ENCODE results near the gene SLC9A7. TPM values are rescaled to one million over a fixed set of nuclear protein-coding genes. Genes with fewer than 3 reads are reported as not detected.

Gene SLC9A7
- total RNA-seq, 1 experiment from 2014 or later = not detected

DNA sequence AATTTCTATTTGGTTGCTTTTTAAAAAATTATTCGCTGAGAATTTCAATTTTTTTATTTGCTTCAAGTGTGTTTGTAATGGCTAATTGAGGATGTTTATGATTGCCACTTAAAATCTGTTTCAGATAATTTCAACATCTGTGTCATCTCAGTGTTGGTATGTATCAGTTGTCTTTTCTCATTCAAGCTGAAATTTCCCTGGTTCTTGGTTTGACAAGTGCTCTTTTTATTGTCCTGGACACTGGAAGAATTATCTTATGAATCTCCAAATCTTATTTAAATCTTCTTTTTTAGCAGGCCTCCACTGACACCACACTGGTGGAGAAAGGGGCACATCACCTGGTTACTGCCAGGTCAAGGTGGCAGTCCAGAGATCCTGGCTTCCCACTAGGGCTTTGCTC is 163.8 kb downstream of the SLC9A7 start:
- Histone ChIP-seq H3K4me2 (ENCODE audit: low read depth, low read length, poor library complexity, severe bottlenecking) (no peak overlapping the region), H3K79me2 (ENCODE audit: low read length) (no peaks in the 10 kb centered on the region), H3K36me3 (ENCODE audit: insufficient read depth, low read length) (no peaks in the 10 kb centered on the region), H2AFZ (ENCODE audit: low read length) (no peak overlapping the region), H3K4me3 (ENCODE audit: low read length) (no peak overlapping the region), H3K9ac (ENCODE audit: low read length) (no peak overlapping the region), H3K4me1 (ENCODE audit: low read length) (no peaks in the 10 kb centered on the region), H3K27me3 (ENCODE audit: low read length) (no peaks in the 10 kb centered on the region), H4K20me1 (ENCODE audit: insufficient read depth, low read depth, low read length) (no peaks in the 10 kb centered on the region), H3K9me3 (ENCODE audit: low read length) (no peaks in the 10 kb centered on the region), H3K27ac (ENCODE audit: low read length) (no peak overlapping the region), H3K9me2 (replicated peaks; ENCODE audit: insufficient read depth, low read length) (no peaks in the 10 kb centered on the region)
- no peak for DNase-seq

DNA sequence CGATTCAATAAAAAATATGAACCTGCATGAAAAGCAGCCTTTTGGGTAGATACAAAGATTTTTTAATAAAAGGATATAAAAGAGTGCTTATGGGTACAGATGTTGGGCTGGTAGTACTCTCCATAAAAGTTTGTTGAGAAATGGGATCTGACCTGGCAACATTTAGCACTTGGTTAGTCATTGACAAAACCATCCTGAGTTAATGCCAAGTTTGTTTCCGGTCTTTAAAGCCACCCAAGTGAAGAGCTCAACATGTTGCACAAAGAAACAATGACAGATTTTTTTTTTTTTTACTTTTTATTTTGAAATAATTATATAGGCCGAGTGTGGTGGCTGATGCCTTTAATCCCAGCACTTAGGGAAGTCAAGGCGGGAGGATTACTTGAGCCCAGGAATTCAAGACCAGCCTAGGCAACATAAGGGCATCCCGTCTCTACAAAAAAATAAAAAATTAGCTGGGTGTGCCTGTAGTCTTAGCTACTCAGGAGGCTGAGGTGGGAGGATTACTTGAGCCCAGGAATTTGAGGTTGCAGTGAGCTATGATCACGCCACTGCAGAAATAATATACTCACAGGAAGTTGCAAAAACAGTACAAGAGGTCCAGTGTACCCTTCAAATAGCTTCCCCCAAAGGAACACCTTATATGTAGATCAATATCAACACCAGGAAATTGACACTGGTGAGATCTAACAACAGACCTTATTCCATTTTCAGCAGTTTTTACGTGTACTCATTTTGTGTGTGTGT is 168.8 kb downstream of the SLC9A7 start:
- Histone ChIP-seq H3K27ac (ENCODE audit: low read length) (no peak overlapping the region), H3K27me3 (ENCODE audit: low read length) (no peaks in the 10 kb centered on the region)

DNA sequence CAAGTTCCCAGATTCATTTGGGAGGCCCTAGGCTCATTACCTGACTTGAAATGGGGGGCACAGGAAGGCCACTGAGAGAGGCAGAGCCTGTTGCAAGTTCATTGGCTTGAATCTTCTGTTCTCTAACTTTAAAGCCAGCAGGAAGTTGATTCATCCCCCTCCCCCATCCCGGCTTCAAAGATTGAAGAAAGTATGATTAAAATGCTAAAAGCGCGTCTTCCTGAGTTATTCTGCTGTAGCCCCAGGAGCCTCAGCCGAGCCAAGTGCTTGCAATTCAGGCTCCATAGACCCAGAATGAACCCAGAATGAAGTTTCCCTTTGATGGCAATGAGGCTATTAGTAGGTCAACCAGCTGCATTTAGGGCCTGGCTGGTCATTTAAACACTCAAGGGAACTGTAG is 170.7 kb downstream of the SLC9A7 start:
- Histone ChIP-seq H3K9me2 (replicated peaks; ENCODE audit: insufficient read depth, low read length) (no peaks in the 10 kb centered on the region), H3K4me1 (ENCODE audit: low read length) (peaks cover 8% of the 10 kb centered on the region), H3K9ac (ENCODE audit: low read length) (no peak overlapping the region), H2AFZ (ENCODE audit: low read length) (no peak overlapping the region), H3K9me3 (ENCODE audit: low read length) (no peaks in the 10 kb centered on the region), H3K4me2 (ENCODE audit: low read depth, low read length, poor library complexity, severe bottlenecking) (no peak overlapping the region), H3K27me3 (ENCODE audit: low read length) (no peaks in the 10 kb centered on the region), H3K79me2 (ENCODE audit: low read length) (no peaks in the 10 kb centered on the region), H3K36me3 (ENCODE audit: insufficient read depth, low read length) (no peaks in the 10 kb centered on the region), H3K4me3 (ENCODE audit: low read length) (no peak overlapping the region), H4K20me1 (ENCODE audit: insufficient read depth, low read depth, low read length) (no peaks in the 10 kb centered on the region), H3K27ac (ENCODE audit: low read length) (no peak overlapping the region)
- DNase-seq = no peak

More for the DNA sequence above, 168.8 kb downstream of the SLC9A7 start:
- no peaks in the 10 kb centered on the region for H3K36me3 ChIP-seq (ENCODE audit: insufficient read depth, low read length)
- H4K20me1 ChIP-seq (ENCODE audit: insufficient read depth, low read depth, low read length) = no peaks in the 10 kb centered on the region
- H2AFZ ChIP-seq (ENCODE audit: low read length) = no peak overlapping the region
- H3K9ac ChIP-seq (ENCODE audit: low read length) = no peak overlapping the region
- peaks cover 8% of the 10 kb centered on the region for H3K4me1 ChIP-seq (ENCODE audit: low read length)
- no peak overlapping the region for H3K4me3 ChIP-seq (ENCODE audit: low read length)
- no peaks in the 10 kb centered on the region for H3K79me2 ChIP-seq (ENCODE audit: low read length)
- H3K4me2 ChIP-seq (ENCODE audit: low read depth, low read length, poor library complexity, severe bottlenecking) = no peak overlapping the region
- no peak for DNase-seq
- H3K9me2 ChIP-seq (replicated peaks; ENCODE audit: insufficient read depth, low read length) = no peaks in the 10 kb centered on the region
- H3K9me3 ChIP-seq (ENCODE audit: low read length) = no peaks in the 10 kb centered on the region

DNA sequence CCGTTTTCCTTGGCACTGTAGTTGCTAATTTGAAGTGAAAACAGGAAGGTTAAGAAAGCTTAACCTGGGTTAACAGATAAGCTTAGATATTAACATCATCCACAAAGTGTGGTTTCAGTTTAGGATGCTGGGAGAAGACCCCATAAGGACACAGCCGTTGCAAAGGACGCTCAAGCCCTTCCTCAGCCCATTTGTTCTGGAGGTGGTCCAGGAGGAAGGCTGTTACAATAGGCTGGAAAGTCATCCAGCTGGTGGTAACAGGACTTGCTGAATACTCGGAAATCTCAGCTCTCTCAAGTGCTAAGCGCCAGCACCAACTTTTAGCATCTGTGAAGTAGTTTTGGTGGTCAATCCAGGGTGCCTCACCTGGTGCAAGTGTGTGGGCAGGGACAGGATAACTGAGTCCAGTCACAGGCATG is 171.2 kb downstream of the SLC9A7 start:
- Histone ChIP-seq H3K4me1 (ENCODE audit: low read length) (peaks cover 8% of the 10 kb centered on the region), H3K27ac (ENCODE audit: low read length) (no peak overlapping the region), H3K79me2 (ENCODE audit: low read length) (no peaks in the 10 kb centered on the region), H3K36me3 (ENCODE audit: insufficient read depth, low read length) (no peaks in the 10 kb centered on the region), H3K9me3 (ENCODE audit: low read length) (no peaks in the 10 kb centered on the region), H3K9me2 (replicated peaks; ENCODE audit: insufficient read depth, low read length) (no peaks in the 10 kb centered on the region), H3K4me2 (ENCODE audit: low read depth, low read length, poor library complexity, severe bottlenecking) (no peak overlapping the region), H3K27me3 (ENCODE audit: low read length) (no peaks in the 10 kb centered on the region), H3K9ac (ENCODE audit: low read length) (no peak overlapping the region), H4K20me1 (ENCODE audit: insufficient read depth, low read depth, low read length) (no peaks in the 10 kb centered on the region), H2AFZ (ENCODE audit: low read length) (no peak overlapping the region), H3K4me3 (ENCODE audit: low read length) (no peak overlapping the region)
- DNase-seq = no peak

DNA sequence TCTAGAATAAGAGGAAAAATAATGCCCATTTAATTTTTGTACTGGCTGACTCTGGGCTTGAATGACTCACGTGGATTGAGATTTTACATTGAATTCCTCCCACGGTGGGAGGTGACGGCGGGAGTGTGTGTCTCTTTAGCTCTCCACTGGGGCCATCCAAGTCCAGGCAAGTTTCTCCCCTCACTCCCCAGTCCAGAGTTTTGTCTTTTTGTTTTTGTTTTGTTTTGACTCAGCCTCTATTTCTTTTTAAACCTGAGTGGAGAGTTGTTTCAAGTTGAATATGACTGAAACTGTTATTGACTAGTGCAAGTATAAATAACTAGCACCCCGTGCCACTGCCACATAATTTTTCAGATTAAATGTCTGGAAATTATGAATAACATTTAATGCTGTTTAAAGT is 171.8 kb downstream of the SLC9A7 start:
- Histone ChIP-seq H3K9ac (ENCODE audit: low read length) (no peak overlapping the region), H3K4me1 (ENCODE audit: low read length) (peaks cover 8% of the 10 kb centered on the region), H3K27ac (ENCODE audit: low read length) (no peak overlapping the region)

DNA sequence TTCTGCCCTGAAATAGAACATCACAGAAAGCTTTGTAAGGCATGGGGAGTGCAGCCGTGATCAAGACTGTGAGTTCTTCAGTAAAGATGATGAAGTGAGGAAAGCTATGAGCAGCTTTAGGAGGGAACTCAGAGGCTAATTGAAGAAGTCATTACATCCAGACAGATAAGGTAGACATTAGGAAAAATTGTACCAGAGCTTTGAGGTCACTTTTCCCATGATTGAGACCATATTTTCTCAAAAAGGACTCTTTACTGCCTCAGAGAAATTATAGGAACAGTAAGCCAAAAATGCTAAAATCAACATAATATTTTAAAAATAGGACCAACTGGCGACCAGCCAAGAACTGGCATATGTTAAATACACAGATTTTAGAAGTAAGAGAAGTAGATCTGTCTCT is 174.2 kb downstream of the SLC9A7 start:
- Histone ChIP-seq H3K4me1 (ENCODE audit: low read length) (peaks cover 8% of the 10 kb centered on the region), H3K79me2 (ENCODE audit: low read length) (no peaks in the 10 kb centered on the region), H3K27me3 (ENCODE audit: low read length) (no peaks in the 10 kb centered on the region), H2AFZ (ENCODE audit: low read length) (no peak overlapping the region), H3K9ac (ENCODE audit: low read length) (no peak overlapping the region), H3K9me2 (replicated peaks; ENCODE audit: insufficient read depth, low read length) (no peaks in the 10 kb centered on the region), H3K36me3 (ENCODE audit: insufficient read depth, low read length) (no peaks in the 10 kb centered on the region), H3K4me2 (ENCODE audit: low read depth, low read length, poor library complexity, severe bottlenecking) (no peak overlapping the region), H3K27ac (ENCODE audit: low read length) (no peak overlapping the region), H3K9me3 (ENCODE audit: low read length) (no peaks in the 10 kb centered on the region), H3K4me3 (ENCODE audit: low read length) (no peak overlapping the region), H4K20me1 (ENCODE audit: insufficient read depth, low read depth, low read length) (no peaks in the 10 kb centered on the region)
- no peak for DNase-seq

More for the DNA sequence above, 171.8 kb downstream of the SLC9A7 start:
- H3K27me3 ChIP-seq (ENCODE audit: low read length) = no peaks in the 10 kb centered on the region
- H3K4me2 ChIP-seq (ENCODE audit: low read depth, low read length, poor library complexity, severe bottlenecking) = no peak overlapping the region
- no peaks in the 10 kb centered on the region for H3K9me3 ChIP-seq (ENCODE audit: low read length)
- no peak for DNase-seq
- H2AFZ ChIP-seq (ENCODE audit: low read length) = no peak overlapping the region
- no peaks in the 10 kb centered on the region for H3K9me2 ChIP-seq (replicated peaks; ENCODE audit: insufficient read depth, low read length)
- no peaks in the 10 kb centered on the region for H4K20me1 ChIP-seq (ENCODE audit: insufficient read depth, low read depth, low read length)
- no peak overlapping the region for H3K4me3 ChIP-seq (ENCODE audit: low read length)
- H3K79me2 ChIP-seq (ENCODE audit: low read length) = no peaks in the 10 kb centered on the region
- no peaks in the 10 kb centered on the region for H3K36me3 ChIP-seq (ENCODE audit: insufficient read depth, low read length)

DNA sequence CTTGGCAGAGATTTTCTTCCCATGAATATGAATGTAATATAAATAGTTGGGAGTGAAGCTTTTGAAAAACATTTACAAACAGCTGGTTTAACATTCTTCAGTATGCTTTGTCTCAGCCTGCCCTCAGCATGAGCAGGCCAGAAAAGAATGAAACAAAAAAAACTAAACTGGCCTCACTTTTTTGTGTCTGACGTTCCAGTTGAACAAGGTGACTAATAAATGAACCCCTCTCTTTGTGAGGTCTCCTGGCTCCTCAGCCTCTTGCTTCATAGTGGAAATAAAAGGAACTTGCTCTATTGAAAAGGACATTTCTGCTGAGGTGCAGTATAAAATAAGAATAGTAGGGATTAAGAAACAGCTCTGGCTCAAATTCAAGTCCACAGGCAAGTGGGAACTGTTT is 176.0 kb downstream of the SLC9A7 start:
- Histone ChIP-seq H4K20me1 (ENCODE audit: insufficient read depth, low read depth, low read length) (no peaks in the 10 kb centered on the region), H3K9ac (ENCODE audit: low read length) (no peak overlapping the region), H3K9me3 (ENCODE audit: low read length) (no peaks in the 10 kb centered on the region), H2AFZ (ENCODE audit: low read length) (no peak overlapping the region), H3K79me2 (ENCODE audit: low read length) (no peaks in the 10 kb centered on the region), H3K4me2 (ENCODE audit: low read depth, low read length, poor library complexity, severe bottlenecking) (no peak overlapping the region), H3K27ac (ENCODE audit: low read length) (no peak overlapping the region), H3K36me3 (ENCODE audit: insufficient read depth, low read length) (no peaks in the 10 kb centered on the region), H3K4me1 (ENCODE audit: low read length) (peaks cover 1% of the 10 kb centered on the region), H3K4me3 (ENCODE audit: low read length) (no peak overlapping the region), H3K9me2 (replicated peaks; ENCODE audit: insufficient read depth, low read length) (no peaks in the 10 kb centered on the region), H3K27me3 (ENCODE audit: low read length) (no peaks in the 10 kb centered on the region)
- DNase-seq = no peak

DNA sequence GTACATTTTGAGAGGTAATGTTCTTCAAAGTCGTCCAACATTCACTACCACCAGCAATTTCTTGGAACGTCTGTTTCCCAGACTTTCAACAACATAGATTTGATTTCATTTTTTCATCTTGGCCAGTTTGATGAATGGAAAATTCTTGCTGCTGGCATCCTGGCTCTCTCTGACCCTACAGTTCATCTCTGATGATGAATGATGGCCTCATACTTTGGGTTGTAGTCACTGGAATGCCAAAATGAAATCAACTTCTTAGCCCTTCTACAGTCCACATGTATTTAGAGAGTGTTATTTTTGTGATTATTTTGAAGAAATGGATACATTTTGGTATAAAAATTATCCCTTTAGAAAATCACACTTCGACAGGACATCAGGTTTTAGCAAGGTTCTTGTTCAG is 176.6 kb downstream of the SLC9A7 start:
- H3K9ac ChIP-seq (ENCODE audit: low read length) = no peak overlapping the region

More for the DNA sequence above, 176.6 kb downstream of the SLC9A7 start:
- H3K4me3 ChIP-seq (ENCODE audit: low read length) = no peak overlapping the region
- H2AFZ ChIP-seq (ENCODE audit: low read length) = no peak overlapping the region
- H3K9me2 ChIP-seq (replicated peaks; ENCODE audit: insufficient read depth, low read length) = no peaks in the 10 kb centered on the region
- H4K20me1 ChIP-seq (ENCODE audit: insufficient read depth, low read depth, low read length) = no peaks in the 10 kb centered on the region
- no peaks in the 10 kb centered on the region for H3K4me1 ChIP-seq (ENCODE audit: low read length)
- no peak overlapping the region for H3K27ac ChIP-seq (ENCODE audit: low read length)
- H3K79me2 ChIP-seq (ENCODE audit: low read length) = no peaks in the 10 kb centered on the region
- no peaks in the 10 kb centered on the region for H3K9me3 ChIP-seq (ENCODE audit: low read length)
- H3K36me3 ChIP-seq (ENCODE audit: insufficient read depth, low read length) = no peaks in the 10 kb centered on the region
- H3K4me2 ChIP-seq (ENCODE audit: low read depth, low read length, poor library complexity, severe bottlenecking) = no peak overlapping the region
- no peaks in the 10 kb centered on the region for H3K27me3 ChIP-seq (ENCODE audit: low read length)
- no peak for DNase-seq

Measured in Karpas-422 (cell line).